Measurements from ENCODE around the gene KLHDC4.
"Not testable (repeated sequence)": the region's sequence is repeated elsewhere in the genome, so short reads cannot be mapped to it uniquely, and the experiment has no call there.

The KLHDC4 gene

GRCh38 chr16:87681051-87681602, 84.7 kb downstream of the KLHDC4 start:
- DNase-seq = not testable (repeated sequence)

- no peak for DNase-seq
Measured at GRCh38 chr16:87680272-87680644, 85.5 kb downstream of the KLHDC4 start.

- no peak for DNase-seq
Measured at GRCh38 chr16:87679593-87680271, 86.1 kb downstream of the KLHDC4 start.

GRCh38 chr16:87678618-87679017, 87.2 kb downstream of the KLHDC4 start:
- no peak for DNase-seq

GRCh38 chr16:87677830-87678229, 88.0 kb downstream of the KLHDC4 start:
- no peak for DNase-seq

- no peak for DNase-seq
Measured at GRCh38 chr16:87675111-87675719, 90.6 kb downstream of the KLHDC4 start.

GRCh38 chr16:87674419-87674818, 91.4 kb downstream of the KLHDC4 start:
- no peak for DNase-seq

GRCh38 chr16:87671715-87672270, 94.0 kb downstream of the KLHDC4 start:
- no peak for DNase-seq

- DNase-seq = no peak
Measured at GRCh38 chr16:87671221-87671620, 94.6 kb downstream of the KLHDC4 start.

GRCh38 chr16:87669672-87670071, 96.1 kb downstream of the KLHDC4 start:
- DNase-seq = no peak

- no peak for DNase-seq
Measured at GRCh38 chr16:87667946-87668345, 97.8 kb downstream of the KLHDC4 start.

- DNase-seq = no peak
Measured at GRCh38 chr16:87667443-87667842, 98.3 kb downstream of the KLHDC4 start.

GRCh38 chr16:87666919-87667318, 98.9 kb downstream of the KLHDC4 start:
- DNase-seq = no peak

GRCh38 chr16:87665193-87665592, 100.6 kb downstream of the KLHDC4 start:
- no peak for DNase-seq

GRCh38 chr16:87664792-87665191, 101.0 kb downstream of the KLHDC4 start:
- DNase-seq = no peak

- DNase-seq = no peak
Measured at GRCh38 chr16:87662254-87663204, 103.3 kb downstream of the KLHDC4 start.

- DNase-seq = peak; percentile 29 to 45
Measured at GRCh38 chr16:87661561-87661960, 104.2 kb downstream of the KLHDC4 start.

- DNase-seq = no peak
Measured at GRCh38 chr16:87658564-87659225, 107.1 kb downstream of the KLHDC4 start.
